H1 (cell line): Measurements from ENCODE around the gene SH2D2A. TPM values are rescaled to one million over a fixed set of nuclear protein-coding genes. Genes with fewer than 3 reads are reported as not detected.

Experiments used
- CTCF ChIA-PET: fragments of 300-600 bp; sonication (Branson Sonifier 250); formaldehyde crosslinking; loops from one replicate; lab custom pipeline; 2021; ENCODE audit not compliant: partially characterized antibody; lab: Charles Lee
- POLR2A ChIA-PET: fragments of 300-600 bp; sonication (Branson Sonifier 250); formaldehyde crosslinking; loops from one replicate; lab custom pipeline; 2021; ENCODE audit warnings: inconsistent platforms; ENCODE audit not compliant: partially characterized antibody; lab: Charles Lee
- DNase-seq, 2 experiments: peaks; one replicate each; pipeline versions ENCODE4 v3.0.0 to v3.0.0-alpha.2; 2010 to 2022; ENCODE audit warnings: low spot score in 2 of 2, low read depth in 1 of 2, mixed read lengths in 1 of 2
- FAIRE-seq: peaks from 2 replicates; lab custom pipeline; 2011; peaks lifted over from hg19 to GRCh38; lab: Jason Lieb, UNC
- H2AFZ ChIP-seq: 2 replicates; pipeline ENCODE4 v1.8.1; 2012; ENCODE audit warnings: low read length, inconsistent platforms
- H2AK5ac ChIP-seq: 2 replicates; pipeline ENCODE4 v1.6.1; 2013; ENCODE audit warnings: low read depth, low read length
- H2BK120ac ChIP-seq: replicated peaks from 2 replicates; pipeline ENCODE3; 2013; ENCODE audit warnings: low read depth, low read length, inconsistent platforms
- H2BK12ac ChIP-seq: 2 replicates; pipeline ENCODE4 v1.6.1; 2013; ENCODE audit warnings: low read depth, low read length
- H2BK15ac ChIP-seq: 2 replicates; pipeline ENCODE4 v1.6.1; 2013; ENCODE audit warnings: low read length
- H2BK20ac ChIP-seq: 2 replicates; pipeline ENCODE4 v1.6.1; 2013; ENCODE audit warnings: low read length
- H2BK5ac ChIP-seq: 2 replicates; pipeline ENCODE4 v1.6.1; 2013; ENCODE audit warnings: low read depth, low read length
- H3K14ac ChIP-seq: 2 replicates; pipeline ENCODE4 v1.6.1; 2013; ENCODE audit warnings: inconsistent platforms; ENCODE audit not compliant: insufficient read length
- H3K18ac ChIP-seq: 2 replicates; pipeline ENCODE4 v1.6.1; 2013; ENCODE audit warnings: low read length; ENCODE audit errors: extremely low read depth
- H3K23ac ChIP-seq: 2 replicates; pipeline ENCODE4 v1.6.1; 2013; ENCODE audit warnings: inconsistent platforms; ENCODE audit not compliant: insufficient read length
- H3K23me2 ChIP-seq: 2 replicates; pipeline ENCODE4 v1.6.1; 2013; ENCODE audit warnings: low read depth, low read length
- H3K27ac ChIP-seq: 2 replicates; pipeline ENCODE4 v1.6.1; 2011; ENCODE audit warnings: low read depth, low read length, inconsistent platforms
- H3K27me3 ChIP-seq, 4 experiments: replicated peaks in 1 of 4; 1 replicate in 1 of 4; 2 replicates in 3 of 4; pipeline versions ENCODE4 v1.6.1 to v1.8.1; 2011 to 2013; ENCODE audit warnings: low read length in 3 of 4, mild to moderate bottlenecking in 3 of 4, inconsistent platforms in 2 of 4, mixed read lengths in 2 of 4, moderate library complexity in 1 of 4; ENCODE audit not compliant: control insufficient read depth in 3 of 4, insufficient read depth in 3 of 4; ENCODE audit errors: extremely low read depth in 1 of 4
- H3K36me3 ChIP-seq, 4 experiments: 2 replicates each; pipeline versions ENCODE4 v1.6.1 to v1.8.1; 2011 to 2013; ENCODE audit warnings: mild to moderate bottlenecking in 4 of 4, low read length in 3 of 4, moderate library complexity in 2 of 4, control low read depth in 1 of 4, inconsistent platforms in 1 of 4; ENCODE audit not compliant: insufficient read depth in 4 of 4, control insufficient read depth in 2 of 4
- H3K4ac ChIP-seq: replicated peaks from 2 replicates; pipeline ENCODE3; 2013; ENCODE audit warnings: low read length, low read depth, mixed read lengths, inconsistent platforms; ENCODE audit not compliant: insufficient read length
- H3K4me1 ChIP-seq, 4 experiments: replicated peaks in 1 of 4; 1 replicate in 1 of 4; 2 replicates in 3 of 4; pipeline versions ENCODE4 v1.6.1 to v1.8.1; 2011 to 2013; ENCODE audit warnings: low read length in 3 of 4, inconsistent platforms in 2 of 4, mixed read lengths in 1 of 4; ENCODE audit not compliant: insufficient read depth in 4 of 4, control insufficient read depth in 3 of 4
- H3K4me2 ChIP-seq, 2 experiments: 2 replicates each; pipeline versions ENCODE4 v1.6.1 to v1.8.1; 2011 to 2013; ENCODE audit warnings: low read depth in 2 of 2, low read length in 2 of 2, control low read depth in 1 of 2, inconsistent platforms in 1 of 2, mild to moderate bottlenecking in 1 of 2; ENCODE audit not compliant: insufficient read depth in 1 of 2
- H3K4me3 ChIP-seq, 4 experiments: fragments of 200-600, 300-600 bp in 1 of 4; sonication (generic), shearing (Covaris generic), sonication (Bioruptor Twin) in 1 of 4; 2 replicates each; pipeline versions ENCODE4 v1.5.1 to v1.8.1; 2011 to 2016; ENCODE audit warnings: low read length in 4 of 4, low read depth in 3 of 4, control low read depth in 2 of 4, inconsistent platforms in 2 of 4, mild to moderate bottlenecking in 2 of 4, mixed read lengths in 1 of 4, moderate library complexity in 1 of 4; ENCODE audit not compliant: insufficient read depth in 2 of 4; ENCODE audit errors: extremely low read depth in 1 of 4
- H3K56ac ChIP-seq: replicated peaks from 2 replicates; pipeline ENCODE3; 2013; ENCODE audit warnings: low read depth, mild to moderate bottlenecking, mixed read lengths, low read length, inconsistent platforms; ENCODE audit not compliant: insufficient read length
- H3K79me1 ChIP-seq: 2 replicates; pipeline ENCODE4 v1.6.1; 2013; ENCODE audit warnings: low read depth, low read length, control low read depth
- H3K79me2 ChIP-seq, 2 experiments: 2 replicates each; pipeline versions ENCODE4 v1.6.1 to v1.8.1; 2012 to 2013; ENCODE audit warnings: low read length in 2 of 2, mild to moderate bottlenecking in 2 of 2, inconsistent platforms in 1 of 2; ENCODE audit not compliant: insufficient read depth in 2 of 2, control insufficient read depth in 1 of 2
- H3K9ac ChIP-seq, 4 experiments: replicated peaks in 1 of 4; 1 replicate in 1 of 4; 2 replicates in 3 of 4; pipeline versions ENCODE4 v1.6.1 to v1.8.1; 2011 to 2013; ENCODE audit warnings: low read depth in 3 of 4, low read length in 3 of 4, control low read depth in 2 of 4, mild to moderate bottlenecking in 2 of 4, moderate library complexity in 2 of 4, inconsistent platforms in 1 of 4; ENCODE audit errors: extremely low read depth in 1 of 4
- H3K9me3 ChIP-seq, 2 experiments: 2 replicates each; pipeline versions ENCODE4 v1.6.1 to v1.8.1; 2012 to 2013; ENCODE audit warnings: mild to moderate bottlenecking in 2 of 2, moderate library complexity in 2 of 2, control low read depth in 1 of 2, inconsistent platforms in 1 of 2, low read depth in 1 of 2, low read length in 1 of 2, mixed read lengths in 1 of 2; ENCODE audit not compliant: insufficient read depth in 2 of 2
- H4K20me1 ChIP-seq, 2 experiments: replicated peaks in 1 of 2; 2 replicates each; pipeline versions ENCODE3 to v1.8.1; 2011 to 2013; ENCODE audit warnings: inconsistent platforms in 2 of 2, low read length in 2 of 2, mild to moderate bottlenecking in 1 of 2; ENCODE audit not compliant: insufficient read depth in 2 of 2, control insufficient read depth in 1 of 2
- H4K5ac ChIP-seq: 2 replicates; pipeline ENCODE4 v1.6.1; 2013; ENCODE audit warnings: low read length, low read depth, mixed read lengths, inconsistent platforms; ENCODE audit not compliant: insufficient read length
- H4K8ac ChIP-seq: 2 replicates; pipeline ENCODE4 v1.8.0; 2013; ENCODE audit warnings: mild to moderate bottlenecking, moderate library complexity, low read length, inconsistent platforms; ENCODE audit not compliant: insufficient read depth; ENCODE audit errors: extremely low read depth
- H4K91ac ChIP-seq: replicated peaks from 2 replicates; pipeline ENCODE3; 2013; ENCODE audit warnings: low read length, mixed read lengths, inconsistent platforms; ENCODE audit not compliant: insufficient read length
- CHD2 ChIP-seq: IDR thresholded peaks from 2 replicates; pipeline ENCODE4 v1.6.1; 2012; ENCODE audit warnings: low read length, improper control_type of control experiment
- EGR1 ChIP-seq: IDR thresholded peaks from 2 replicates; pipeline ENCODE4 v1.6.1; 2011; ENCODE audit warnings: low read depth, low read length, borderline replicate concordance
- JUND ChIP-seq: IDR thresholded peaks from 2 replicates; pipeline ENCODE4 v1.6.1; 2011; ENCODE audit warnings: mild to moderate bottlenecking, improper control_type of control experiment, low read length
- NANOG ChIP-seq: IDR thresholded peaks from 2 replicates; pipeline ENCODE4 v1.6.1; 2011; ENCODE audit warnings: low read length, low read depth, mild to moderate bottlenecking, inconsistent platforms; ENCODE audit not compliant: insufficient read depth, poor library complexity, severe bottlenecking
- PHF8 ChIP-seq: fragments of 200-600 bp; sonication (generic); conservative IDR thresholded peaks from 2 replicates; pipeline ENCODE4 v1.7.1; 2012; ENCODE audit warnings: low read depth, mild to moderate bottlenecking, inconsistent platforms, low read length, moderate library complexity
- RBBP5 ChIP-seq: IDR thresholded peaks from 2 replicates; pipeline ENCODE4 v1.7.1; 2012; ENCODE audit warnings: low read depth, mild to moderate bottlenecking, inconsistent platforms, low read length, moderate library complexity, borderline replicate concordance
- RFX5 ChIP-seq: IDR thresholded peaks from 2 replicates; pipeline ENCODE4 v1.6.1; 2011; ENCODE audit warnings: low read depth, low read length, improper control_type of control experiment, borderline replicate concordance
- RNF2 ChIP-seq: fragments of 200-900, 300-1000 bp; sonication (generic); IDR thresholded peaks from 2 replicates; pipeline ENCODE4 v1.7.1; 2016; ENCODE audit warnings: borderline replicate concordance, low read depth, mild to moderate bottlenecking, antibody characterized with exemption, low read length; ENCODE audit not compliant: poor library complexity, severe bottlenecking; ENCODE audit errors: missing control alignments
- SP1 ChIP-seq: IDR thresholded peaks from 2 replicates; pipeline ENCODE4 v1.6.1; 2011; ENCODE audit warnings: low read depth, low read length
- WGBS, 2 experiments: shearing (Covaris generic) in 1 of 2; methylation state at CpG; one replicate each; pipeline versions ENCODE4 v1.1.6 to v1.1.7; 2013 to 2015; ENCODE audit warnings: low lambda C conversion rate in 2 of 2, mixed read lengths in 2 of 2, inconsistent platforms in 1 of 2, low coverage in 1 of 2, missing lambda C conversion rate in 1 of 2; ENCODE audit not compliant: insufficient replicate concordance in 2 of 2, insufficient coverage in 1 of 2, insufficient read length in 1 of 2; ENCODE audit errors: extremely low coverage in 1 of 2, missing lambda C conversion rate in 1 of 2; 5-methylcytosine and 5-hydroxymethylcytosine counted together
- polyA plus RNA-seq, 7 experiments: library from polyadenylated mRNA; depleted of rRNA in 3 of 7; stranded (reverse) in 5 of 7; unstranded in 2 of 7; fragments of >200 nt in 5 of 7; fragments of 200-250 nt in 2 of 7; gene quantifications; 1 replicate in 5 of 7; 2 replicates in 1 of 7; 4 replicates in 1 of 7; pipeline versions ENCODE4 v1.2.1 to v1.2.3, GENCODE V29; 2011 to 2013; ENCODE audit warnings: missing spikeins in 2 of 7, mixed read lengths in 2 of 7
- total RNA-seq: library from RNA; stranded (reverse); fragmentation: NEBNext Ultra II Directional; extraction: Animal tissue kit (Norgen Biotek cat#: 25700); gene quantifications from 2 replicates; pipeline ENCODE4 v1.2.1, GENCODE V29; 2021
- TF ChIP-seq, protein P1 (sequence below): IDR thresholded peaks from 2 replicates; pipeline ENCODE4 v1.6.1; 2011; ENCODE audit warnings: low read depth, mild to moderate bottlenecking, low read length; ENCODE audit not compliant: insufficient read depth

The SH2D2A gene
- total and polyA plus RNA-seq, 2 of the 8 experiments (the other 6 are each of a cell fraction or from before 2014, with no cell fraction given): 3.3 to 7.9 TPM

DNA sequence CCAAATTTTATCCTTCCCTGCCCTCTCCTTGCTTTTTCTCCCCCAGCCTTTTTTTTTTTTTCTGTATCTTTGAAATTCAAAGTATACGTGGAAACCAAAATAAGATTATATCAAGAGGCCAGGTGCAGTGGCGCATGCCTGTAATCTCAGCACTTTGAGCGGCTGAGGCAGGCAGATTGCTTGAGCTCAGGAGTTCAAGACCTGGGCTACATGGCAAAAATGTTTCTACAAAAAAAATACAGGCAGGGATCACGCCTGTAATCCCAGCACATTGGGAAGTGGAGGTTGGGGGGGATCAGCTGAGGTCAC, 55.9 kb downstream of the SH2D2A start:
- H2BK15ac ChIP-seq: no peak overlapping the region
- H4K20me1 ChIP-seq: no peaks in the 10 kb centered on the region
- no peak overlapping the region for H2BK12ac ChIP-seq
- H3K14ac ChIP-seq: no peak overlapping the region
- no peak overlapping the region for H3K23ac ChIP-seq
- POLR2A ChIA-PET: interaction anchor here (1.0 to 2.1 kb wide), 5 partner anchors 8 to 20 kb away, joined by 3 to 17 read pairs (median 3); partner anchors contain the start of genes HDGF and MRPL24
- H3K56ac ChIP-seq: no peak overlapping the region
- H4K5ac ChIP-seq: no peak overlapping the region
- H3K27me3 ChIP-seq: no peaks in the 10 kb centered on the region
- H3K9me3 ChIP-seq: no peaks in the 10 kb centered on the region
- H2AK5ac ChIP-seq: no peak overlapping the region
- no peak overlapping the region for H3K27ac ChIP-seq
- no peak overlapping the region for H2BK20ac ChIP-seq
- peaks cover 0 to under 1% of the 10 kb centered on the region in 2 experiments; a peak in 1 of 4 replicates for H3K79me2 ChIP-seq
- CTCF ChIA-PET: interaction anchor here (0.6 to 1.5 kb wide), 6 partner anchors 12 to 120 kb away, joined by 3 to 7 read pairs (median 4); no protein-coding TSS in a partner anchor
- no peak overlapping the region for H3K4me3 ChIP-seq
- no peak overlapping the region for H4K8ac ChIP-seq
- FAIRE-seq: no peak
- H3K9ac ChIP-seq: no peak overlapping the region
- H3K18ac ChIP-seq: no peak overlapping the region
- no peaks in the 10 kb centered on the region for H3K23me2 ChIP-seq
- H3K79me1 ChIP-seq: no peaks in the 10 kb centered on the region
- TF ChIP-seq SP1: no peak
- no peak for TF ChIP-seq CHD2
- TF ChIP-seq PHF8: no peak
- TF ChIP-seq RBBP5: no peak
- no peak for TF ChIP-seq RNF2
- no peak for TF ChIP-seq NANOG
- TF ChIP-seq EGR1: no peak
- no peak for TF ChIP-seq JUND
- TF ChIP-seq, protein P1, sequence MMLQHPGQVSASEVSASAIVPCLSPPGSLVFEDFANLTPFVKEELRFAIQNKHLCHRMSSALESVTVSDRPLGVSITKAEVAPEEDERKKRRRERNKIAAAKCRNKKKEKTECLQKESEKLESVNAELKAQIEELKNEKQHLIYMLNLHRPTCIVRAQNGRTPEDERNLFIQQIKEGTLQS: no peak
- no peak for TF ChIP-seq RFX5
- H4K91ac ChIP-seq: no peak overlapping the region
- no peak overlapping the region for H3K4ac ChIP-seq
- H2AFZ ChIP-seq: no peak overlapping the region
- DNase-seq: no peak
- H2BK5ac ChIP-seq: no peak overlapping the region
- 96% methylated on average over 4 of the region's 4 CpGs; no CpG with 5 or more reads in 1 of the 2 experiments for WGBS, 2 experiments
- H3K4me1 ChIP-seq: peaks cover 0 to 5% (median 0%) of the 10 kb centered on the region in 4 experiments; a peak in 3 of 7 replicates
- no peak overlapping the region for H2BK120ac ChIP-seq
- H3K36me3 ChIP-seq: no peaks in the 10 kb centered on the region
- H3K4me2 ChIP-seq: no peak overlapping the region
